Choroid plexus epithelial cell (primary cell): ENCODE results near the gene SLC6A11.

ENCODE experiments used
- DNase-seq: peaks from one replicate; pipeline ENCODE4 v3.0.0-alpha.2; 2010; ENCODE audit warnings: low read depth
- H3K4me3 ChIP-seq: 2 replicates; pipeline ENCODE4 v1.5.1; 2011; ENCODE audit warnings: low read depth, mild to moderate bottlenecking, control low read depth, low read length, moderate library complexity
- CTCF ChIP-seq: conservative IDR thresholded peaks from 2 replicates; pipeline ENCODE4 v1.5.1; 2011; ENCODE audit warnings: low read depth, mild to moderate bottlenecking, control low read depth, inconsistent platforms, low read length, moderate library complexity

Gene SLC6A11

GRCh38 chr3:10788451-10788850, 27.6 kb upstream of the SLC6A11 start:
- H3K4me3 ChIP-seq, result no peak overlapping the region
- no peak for TF ChIP-seq CTCF
- DNase-seq, result no peak

GRCh38 chr3:10790713-10791112, 25.3 kb upstream of the SLC6A11 start:
- no peak overlapping the region for H3K4me3 ChIP-seq
- no peak for TF ChIP-seq CTCF
- no peak for DNase-seq

- no peak overlapping the region for H3K4me3 ChIP-seq
- TF ChIP-seq CTCF, result no peak
- no peak for DNase-seq
These were observed 23.8 kb upstream of the SLC6A11 start for GRCh38 chr3:10792208-10792607.

GRCh38 chr3:10798600-10799367, 17.2 kb upstream of the SLC6A11 start:
- no peak for TF ChIP-seq CTCF
- H3K4me3 ChIP-seq, result no peak overlapping the region
- no peak for DNase-seq

GRCh38 chr3:10804183-10804648, 11.8 kb upstream of the SLC6A11 start:
- TF ChIP-seq CTCF, result no peak
- peak; percentile 2 for DNase-seq
- no peak overlapping the region for H3K4me3 ChIP-seq

GRCh38 chr3:10806006-10806405, 10.0 kb upstream of the SLC6A11 start:
- no peak for TF ChIP-seq CTCF
- DNase-seq, result no peak
- H3K4me3 ChIP-seq, result no peak overlapping the region

GRCh38 chr3:10808130-10808735, 7.8 kb upstream of the SLC6A11 start:
- TF ChIP-seq CTCF, result no peak
- H3K4me3 ChIP-seq, result no peak overlapping the region
- no peak for DNase-seq
